GM12801 (cell line): Measurements from ENCODE around the gene GPR39.

Experiments
- CTCF ChIP-seq: IDR thresholded peaks from one replicate; pipeline ENCODE4 v1.5.1; 2011; ENCODE audit warnings: control low read depth; ENCODE audit not compliant: insufficient read length; ENCODE audit errors: extremely low read depth

Gene GPR39

GRCh38 chr2:132412021-132412420 is 4.6 kb upstream of the GPR39 start:
- TF ChIP-seq CTCF, result no peak

GRCh38 chr2:132414081-132414480 is 2.5 kb upstream of the GPR39 start:
- no peak for TF ChIP-seq CTCF

GRCh38 chr2:132415256-132415914 is 1.2 kb upstream of the GPR39 start:
- TF ChIP-seq CTCF, result no peak

GRCh38 chr2:132415915-132416722 is 486 bp upstream of the GPR39 start:
- no peak for TF ChIP-seq CTCF

- TF ChIP-seq CTCF, result no peak
These were observed 928 bp downstream of the GPR39 start for GRCh38 chr2:132417430-132418035.

GRCh38 chr2:132419235-132419634 is 2.6 kb downstream of the GPR39 start:
- no peak for TF ChIP-seq CTCF

- TF ChIP-seq CTCF, result no peak
These were observed 3.3 kb downstream of the GPR39 start for GRCh38 chr2:132419941-132420340.
